NCI-H2081 (cell line): ENCODE results near the gene TYSND1.
"Not testable (repeated sequence)": the region's sequence is repeated elsewhere in the genome, so short reads cannot be mapped to it uniquely, and the experiment has no call there.

Experiments used
- DNase-seq, 2 experiments: peaks; one replicate each; lab custom pipeline; 2025; lab: John Stamatoyannopoulos, UW

Gene TYSND1

GRCh38 chr10:70163448-70163847 is 16.9 kb upstream of the TYSND1 start:
- DNase-seq = no peak

GRCh38 chr10:70162892-70163201 is 16.3 kb upstream of the TYSND1 start:
- no peak for DNase-seq

GRCh38 chr10:70162151-70162891 is 15.8 kb upstream of the TYSND1 start:
- DNase-seq = no peak

GRCh38 chr10:70160798-70161197 is 14.3 kb upstream of the TYSND1 start:
- no peak for DNase-seq

- DNase-seq = not testable (repeated sequence)
Measured at GRCh38 chr10:70159366-70159765, 12.9 kb upstream of the TYSND1 start.

GRCh38 chr10:70158113-70158512 is 11.6 kb upstream of the TYSND1 start:
- no peak for DNase-seq

- no peak for DNase-seq
Measured at GRCh38 chr10:70155255-70155838, 8.8 kb upstream of the TYSND1 start.

GRCh38 chr10:70148516-70148915 is 2.0 kb upstream of the TYSND1 start:
- DNase-seq = no peak

GRCh38 chr10:70147259-70147625 is 742 bp upstream of the TYSND1 start:
- DNase-seq = no peak

- DNase-seq = peak; percentile 15 to 50
Measured at GRCh38 chr10:70145666-70146488, 623 bp downstream of the TYSND1 start.

GRCh38 chr10:70145166-70145665 is 1.3 kb downstream of the TYSND1 start:
- no peak for DNase-seq

- DNase-seq = no peak
Measured at GRCh38 chr10:70144372-70145110, 2.0 kb downstream of the TYSND1 start.

GRCh38 chr10:70142555-70142954 is 3.9 kb downstream of the TYSND1 start:
- DNase-seq = no peak

GRCh38 chr10:70140297-70140696 is 6.2 kb downstream of the TYSND1 start:
- DNase-seq = no peak

GRCh38 chr10:70139997-70140250 is 6.6 kb downstream of the TYSND1 start:
- no peak for DNase-seq

- DNase-seq = no peak
Measured at GRCh38 chr10:70139151-70139996, 7.1 kb downstream of the TYSND1 start.

- no peak for DNase-seq
Measured at GRCh38 chr10:70137927-70138883, 8.3 kb downstream of the TYSND1 start.

GRCh38 chr10:70137135-70137534 is 9.4 kb downstream of the TYSND1 start:
- no peak for DNase-seq

- no peak for DNase-seq
Measured at GRCh38 chr10:70135684-70136083, 10.8 kb downstream of the TYSND1 start.

- no peak for DNase-seq
Measured at GRCh38 chr10:70135046-70135445, 11.5 kb downstream of the TYSND1 start.
